Left lobe of liver (tissue), 2 donors: ENCODE data around the gene PDE10A. TPM values are rescaled to one million over a fixed set of nuclear protein-coding genes. Genes with fewer than 3 reads are reported as not detected.
A peak's percentile ranks its signal among the peaks of the same experiment; 100 is the strongest.

Experiments used
- ATAC-seq: fragments of 200-7000 bp; cut with Tn5 transposase; one replicate; pipeline ENCODE4 v1.9.1; 2020; ENCODE audit warnings: mild to moderate bottlenecking, moderate library complexity
- DNase-seq: peaks from one replicate; pipeline ENCODE4 v3.0.0-alpha.2; 2020; ENCODE audit warnings: low spot score
- total RNA-seq: library from RNA; stranded (reverse); gene quantifications from one replicate; pipeline ENCODE4 v1.2.1, GENCODE V29; 2021
- donor health status: DM: no; HTN: no; CAD: no; lungs with moderate emphysema.
- donor health status: DM: no; HTN: yes; CAD: no.

Gene PDE10A
- total RNA-seq, 1 donor from 2014 or later, result 0.45 TPM

GRCh38 chr6:165656581-165657324 lies 6.3 kb downstream of the PDE10A start:
- ATAC-seq (no peak), DNase-seq (no peak)

GRCh38 chr6:165655191-165655590 lies 7.8 kb downstream of the PDE10A start:
- no peak for DNase-seq
- no peak for ATAC-seq

GRCh38 chr6:165654144-165654543 lies 8.9 kb downstream of the PDE10A start:
- ATAC-seq, result no peak

GRCh38 chr6:165653607-165654006 lies 9.4 kb downstream of the PDE10A start:
- DNase-seq (no peak), ATAC-seq (no peak)

More at GRCh38 chr6:165654144-165654543, 8.9 kb downstream of the PDE10A start:
- DNase-seq, result no peak

- no peak for DNase-seq
- ATAC-seq, result no peak
Measured at GRCh38 chr6:165653196-165653595, 9.8 kb downstream of the PDE10A start.

- DNase-seq, result no peak
- no peak for ATAC-seq
Measured at GRCh38 chr6:165652766-165653165, 10.3 kb downstream of the PDE10A start.

- DNase-seq, result no peak
- ATAC-seq, result peak; percentile 29
Measured at GRCh38 chr6:165649166-165650137, 13.6 kb downstream of the PDE10A start.

- no peak for DNase-seq
- no peak for ATAC-seq
Measured at GRCh38 chr6:165647041-165647440, 16.0 kb downstream of the PDE10A start.

GRCh38 chr6:165645919-165646318 lies 17.1 kb downstream of the PDE10A start:
- ATAC-seq (no peak), DNase-seq (no peak)

- DNase-seq (no peak), ATAC-seq (no peak)
Measured at GRCh38 chr6:165644586-165645266, 18.3 kb downstream of the PDE10A start.

GRCh38 chr6:165643015-165643414 lies 20.0 kb downstream of the PDE10A start:
- DNase-seq, result no peak
- ATAC-seq, result no peak

GRCh38 chr6:165641672-165642156 lies 21.3 kb downstream of the PDE10A start:
- ATAC-seq, result no peak
- no peak for DNase-seq

- ATAC-seq (no peak), DNase-seq (no peak)
Measured at GRCh38 chr6:165640806-165641205, 22.2 kb downstream of the PDE10A start.

GRCh38 chr6:165638530-165638929 lies 24.5 kb downstream of the PDE10A start:
- ATAC-seq, result no peak
- no peak for DNase-seq

GRCh38 chr6:165637586-165637985 lies 25.5 kb downstream of the PDE10A start:
- DNase-seq (no peak), ATAC-seq (no peak)

GRCh38 chr6:165636402-165637048 lies 26.5 kb downstream of the PDE10A start:
- DNase-seq (no peak), ATAC-seq (no peak)

GRCh38 chr6:165635965-165636364 lies 27.1 kb downstream of the PDE10A start:
- DNase-seq (no peak), ATAC-seq (no peak)

- ATAC-seq (no peak), DNase-seq (no peak)
Measured at GRCh38 chr6:165634101-165634880, 28.8 kb downstream of the PDE10A start.

- ATAC-seq (no peak), DNase-seq (no peak)
Measured at GRCh38 chr6:165632194-165632593, 30.8 kb downstream of the PDE10A start.

- no peak for ATAC-seq
Measured at GRCh38 chr6:165630544-165630953, 32.5 kb downstream of the PDE10A start.

More at GRCh38 chr6:165630544-165630953, 32.5 kb downstream of the PDE10A start:
- no peak for DNase-seq
